WERI-Rb-1 (cell line): ENCODE results near the gene PLTP.
"Not testable (repeated sequence)": the region's sequence is repeated elsewhere in the genome, so short reads cannot be mapped to it uniquely, and the experiment has no call there.

Experiments used
- DNase-seq: peaks from one replicate; pipeline ENCODE4 v3.0.0-alpha.2; 2020
- H3K27ac ChIP-seq: fragments of 250-450 bp; sonication (Bioruptor Pico); 2 replicates; pipeline ENCODE4 v1.5.1; 2020; ENCODE audit warnings: mild to moderate bottlenecking, moderate library complexity
- H3K27me3 ChIP-seq: fragments of 250-450 bp; sonication (Bioruptor Pico); 2 replicates; pipeline ENCODE4 v1.5.1; 2021; ENCODE audit warnings: mild to moderate bottlenecking, low read depth, moderate library complexity; ENCODE audit not compliant: insufficient read depth, severe bottlenecking
- H3K36me3 ChIP-seq: fragments of 250-450 bp; sonication (Bioruptor Pico); 2 replicates; pipeline ENCODE4 v1.5.1; 2020; ENCODE audit warnings: mild to moderate bottlenecking, moderate library complexity
- H3K4me3 ChIP-seq: 2 replicates; pipeline ENCODE4 v1.5.1; 2011; ENCODE audit warnings: low read depth, mild to moderate bottlenecking, control low read depth, low read length
- H3K9me3 ChIP-seq: fragments of 250-450 bp; sonication (Bioruptor Pico); 2 replicates; pipeline ENCODE4 v1.5.1; 2021; ENCODE audit warnings: mild to moderate bottlenecking, moderate library complexity; ENCODE audit not compliant: severe bottlenecking
- TF ChIP-seq, protein P1 (sequence below): IDR thresholded peaks from 2 replicates; pipeline ENCODE4 v1.5.1; 2011; ENCODE audit warnings: low read depth, mild to moderate bottlenecking, control low read depth, inconsistent platforms, low read length

PLTP gene, protein sequence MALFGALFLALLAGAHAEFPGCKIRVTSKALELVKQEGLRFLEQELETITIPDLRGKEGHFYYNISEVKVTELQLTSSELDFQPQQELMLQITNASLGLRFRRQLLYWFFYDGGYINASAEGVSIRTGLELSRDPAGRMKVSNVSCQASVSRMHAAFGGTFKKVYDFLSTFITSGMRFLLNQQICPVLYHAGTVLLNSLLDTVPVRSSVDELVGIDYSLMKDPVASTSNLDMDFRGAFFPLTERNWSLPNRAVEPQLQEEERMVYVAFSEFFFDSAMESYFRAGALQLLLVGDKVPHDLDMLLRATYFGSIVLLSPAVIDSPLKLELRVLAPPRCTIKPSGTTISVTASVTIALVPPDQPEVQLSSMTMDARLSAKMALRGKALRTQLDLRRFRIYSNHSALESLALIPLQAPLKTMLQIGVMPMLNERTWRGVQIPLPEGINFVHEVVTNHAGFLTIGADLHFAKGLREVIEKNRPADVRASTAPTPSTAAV

DNA sequence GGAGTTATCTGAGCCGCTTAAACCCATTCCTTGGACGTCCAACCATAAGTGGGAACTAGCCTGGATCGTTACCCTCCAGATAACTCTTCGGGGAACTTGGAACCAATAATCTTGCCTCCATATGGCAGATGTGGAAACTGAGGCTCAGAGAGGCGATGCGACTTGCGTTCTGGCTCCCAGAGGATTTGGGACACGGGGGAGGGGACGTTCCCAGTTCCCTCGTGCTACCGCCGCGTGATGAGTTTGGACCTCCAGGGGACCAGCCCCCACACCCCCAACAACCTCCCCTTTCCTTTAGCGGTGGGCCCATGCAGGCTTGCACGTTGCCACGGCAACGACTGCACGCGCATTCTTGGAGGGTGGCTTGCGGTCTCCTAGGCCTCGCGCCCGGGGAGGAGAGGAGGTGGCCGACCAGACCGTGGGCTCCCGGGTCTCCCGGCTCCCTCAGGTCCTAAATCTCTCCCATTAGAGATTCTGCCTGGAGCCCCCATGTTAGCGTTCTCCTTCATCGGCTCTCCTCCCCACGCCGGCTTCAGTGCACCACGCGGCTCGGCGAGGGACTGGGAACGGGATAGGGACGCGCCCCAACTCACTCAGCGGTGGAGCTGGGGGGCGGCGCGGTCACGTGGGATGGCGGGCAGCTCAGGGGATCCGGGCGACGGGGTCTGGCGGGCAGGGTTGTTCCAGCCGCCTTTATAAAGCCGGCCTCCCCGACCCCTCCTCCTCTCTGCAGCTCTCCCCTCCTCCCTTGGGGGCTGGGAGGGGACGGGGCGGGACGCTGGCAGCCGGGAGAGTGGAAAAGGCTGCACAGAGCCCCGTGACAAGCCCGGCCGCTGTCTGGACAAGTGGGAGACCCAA, at the start of gene PLTP:
Gene PLTP, minus strand, starts transcription at position 670 of the 858 bp plus-strand sequence. CDS start 703 bp downstream, outside the sequence.
- DNase-seq = peak; percentile 78
- no peaks in the 10 kb centered on the region; the same call in 1 of the 2 replicates for H3K36me3 ChIP-seq

DNA sequence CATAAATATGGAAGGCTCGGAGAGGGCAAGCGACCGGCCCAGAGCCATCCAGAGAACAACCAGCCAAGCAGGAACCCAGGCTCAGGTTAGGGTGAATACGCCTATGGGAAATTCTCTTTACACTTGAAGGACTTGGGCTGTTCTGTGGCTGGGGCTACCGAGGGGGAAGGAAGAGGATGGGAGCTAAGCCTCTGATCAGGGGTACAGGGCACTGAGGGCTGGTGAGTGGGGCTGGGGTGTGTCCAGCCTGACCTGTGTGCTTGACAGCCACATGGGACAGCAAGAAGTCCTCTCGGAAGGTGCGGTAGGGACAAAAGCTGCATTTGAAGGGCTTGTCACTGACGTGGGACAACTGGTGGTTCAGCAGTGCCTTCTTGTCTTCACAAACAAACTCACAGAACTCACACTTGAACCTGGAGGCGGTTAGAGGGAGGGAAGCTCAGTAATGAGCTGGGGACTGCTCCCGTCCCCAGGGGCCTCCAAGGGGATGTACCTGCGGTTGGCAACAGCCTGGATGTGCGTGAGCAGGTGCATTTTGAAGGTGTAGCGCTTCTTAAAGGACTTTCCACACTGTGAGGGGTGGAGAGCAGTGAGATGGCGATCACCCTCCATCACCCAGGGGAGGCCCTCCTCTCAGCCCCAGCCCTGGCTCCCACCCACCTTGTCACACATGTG, 48.1 kb upstream of the PLTP start:
- H3K36me3 ChIP-seq = peaks cover 59% of the 10 kb centered on the region
- H3K27ac ChIP-seq = peak overlapping the region; percentile 72
- no peak overlapping the region for H3K4me3 ChIP-seq
- no peak for DNase-seq
- H3K27me3 ChIP-seq = no peaks in the 10 kb centered on the region
- H3K9me3 ChIP-seq = no peaks in the 10 kb centered on the region
- TF ChIP-seq, protein P1, sequence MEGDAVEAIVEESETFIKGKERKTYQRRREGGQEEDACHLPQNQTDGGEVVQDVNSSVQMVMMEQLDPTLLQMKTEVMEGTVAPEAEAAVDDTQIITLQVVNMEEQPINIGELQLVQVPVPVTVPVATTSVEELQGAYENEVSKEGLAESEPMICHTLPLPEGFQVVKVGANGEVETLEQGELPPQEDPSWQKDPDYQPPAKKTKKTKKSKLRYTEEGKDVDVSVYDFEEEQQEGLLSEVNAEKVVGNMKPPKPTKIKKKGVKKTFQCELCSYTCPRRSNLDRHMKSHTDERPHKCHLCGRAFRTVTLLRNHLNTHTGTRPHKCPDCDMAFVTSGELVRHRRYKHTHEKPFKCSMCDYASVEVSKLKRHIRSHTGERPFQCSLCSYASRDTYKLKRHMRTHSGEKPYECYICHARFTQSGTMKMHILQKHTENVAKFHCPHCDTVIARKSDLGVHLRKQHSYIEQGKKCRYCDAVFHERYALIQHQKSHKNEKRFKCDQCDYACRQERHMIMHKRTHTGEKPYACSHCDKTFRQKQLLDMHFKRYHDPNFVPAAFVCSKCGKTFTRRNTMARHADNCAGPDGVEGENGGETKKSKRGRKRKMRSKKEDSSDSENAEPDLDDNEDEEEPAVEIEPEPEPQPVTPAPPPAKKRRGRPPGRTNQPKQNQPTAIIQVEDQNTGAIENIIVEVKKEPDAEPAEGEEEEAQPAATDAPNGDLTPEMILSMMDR = no peak

More for the DNA sequence above, at the start of gene PLTP:
- Histone ChIP-seq H3K27ac (peak within 1 kb of the TSS; percentile 55), H3K9me3 (no peaks in the 10 kb centered on the region), H3K27me3 (no peaks in the 10 kb centered on the region), H3K4me3 (peak within 1 kb of the TSS; percentile 50)
- TF ChIP-seq, protein P1 = no peak

DNA sequence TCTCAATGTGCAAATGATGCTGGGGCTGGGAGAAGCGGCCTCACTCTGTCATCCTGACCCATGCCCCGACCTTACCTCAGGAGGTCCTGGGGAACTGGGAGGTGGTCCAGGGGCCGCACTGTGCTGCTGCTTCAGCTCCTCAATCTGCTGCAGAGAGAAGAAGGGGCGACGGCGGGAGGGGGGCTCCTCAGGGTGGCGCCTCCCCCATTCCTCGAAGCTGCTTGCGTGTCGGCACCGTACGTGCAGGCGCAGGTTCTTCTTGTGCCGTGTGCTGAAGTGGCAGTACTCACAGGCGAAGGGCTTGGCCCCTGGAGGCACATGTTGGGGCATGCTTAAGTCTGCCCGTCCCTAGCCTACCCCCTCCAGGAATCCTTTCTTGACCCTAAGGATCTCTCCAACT, 47.2 kb upstream of the PLTP start:
- peaks cover 56% of the 10 kb centered on the region for H3K36me3 ChIP-seq
- H3K9me3 ChIP-seq = no peaks in the 10 kb centered on the region
- no peak overlapping the region for H3K27ac ChIP-seq
- H3K27me3 ChIP-seq = no peaks in the 10 kb centered on the region
- DNase-seq = no peak
- no peak overlapping the region for H3K4me3 ChIP-seq
- TF ChIP-seq, protein P1 = no peak

DNA sequence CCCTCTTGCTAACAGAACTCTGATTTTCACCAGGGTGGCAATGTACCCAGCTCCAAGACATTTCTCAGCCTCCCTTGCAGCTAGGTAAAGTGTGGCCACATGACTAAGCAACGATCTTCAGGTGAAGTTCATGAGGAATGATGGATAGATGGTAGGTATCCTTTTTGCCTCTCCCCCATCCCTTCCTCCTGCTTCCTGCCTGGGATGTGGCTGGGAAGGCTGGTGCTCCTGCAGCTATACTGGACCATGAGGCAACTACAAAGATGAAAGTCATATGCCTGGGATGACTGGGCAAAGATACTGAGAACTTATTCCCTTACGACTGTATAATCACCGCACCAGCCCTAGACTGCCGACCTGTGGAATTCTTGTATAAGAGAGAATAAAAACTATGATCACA, 46.6 kb upstream of the PLTP start:
- DNase-seq = no peak
- no peaks in the 10 kb centered on the region for H3K9me3 ChIP-seq
- peaks cover 54% of the 10 kb centered on the region for H3K36me3 ChIP-seq
- TF ChIP-seq, protein P1 = no peak
- H3K4me3 ChIP-seq = no peak overlapping the region
- H3K27ac ChIP-seq = no peak overlapping the region
- no peaks in the 10 kb centered on the region for H3K27me3 ChIP-seq

DNA sequence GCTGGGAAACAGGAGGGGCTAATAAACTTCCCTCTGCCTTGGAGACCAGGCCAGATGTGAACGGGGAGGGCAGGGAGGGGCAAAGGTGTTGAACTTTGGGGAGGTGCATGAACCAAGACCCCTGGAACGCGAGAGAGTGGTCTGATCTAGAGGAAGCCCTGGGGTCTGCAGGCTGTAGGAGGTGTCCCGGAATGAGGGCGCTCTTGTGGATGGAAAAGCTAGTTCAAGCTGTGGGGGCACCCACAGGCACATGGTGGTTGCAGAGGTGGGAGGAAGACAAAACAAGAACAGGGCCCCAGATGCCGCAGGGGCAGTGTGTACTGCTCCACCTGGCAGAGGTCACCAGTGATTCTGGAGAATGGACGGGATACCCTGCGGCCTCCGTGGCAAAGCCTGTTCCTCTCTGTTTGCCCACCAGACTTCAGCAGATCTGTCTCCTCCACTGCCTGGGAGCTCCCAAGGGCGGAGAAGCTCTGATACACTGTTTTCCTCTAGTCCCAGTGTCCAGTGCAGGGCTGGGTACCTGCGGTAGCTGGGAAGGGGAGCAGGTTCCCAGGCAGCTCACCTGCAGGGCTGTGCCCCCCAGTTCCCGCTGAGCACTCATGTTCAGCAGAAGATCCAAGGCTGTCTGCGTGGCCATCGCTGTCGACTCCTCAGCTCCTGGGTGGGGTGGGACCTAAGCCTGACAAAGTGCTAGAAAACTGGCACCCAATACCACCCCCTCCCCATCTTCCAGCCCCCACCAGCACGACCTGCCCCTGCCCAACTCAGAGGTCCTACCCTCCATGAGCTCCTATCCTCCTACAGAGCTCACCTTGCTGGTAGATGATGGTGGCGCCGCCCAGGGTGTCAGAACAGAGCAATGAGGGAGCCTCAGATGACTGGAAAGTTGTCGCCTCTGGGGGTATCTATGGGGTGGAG, 45.3 kb upstream of the PLTP start:
- Histone ChIP-seq H3K27ac (no peak overlapping the region), H3K4me3 (no peak overlapping the region), H3K27me3 (no peaks in the 10 kb centered on the region), H3K36me3 (peaks cover 59% of the 10 kb centered on the region), H3K9me3 (no peaks in the 10 kb centered on the region)
- TF ChIP-seq, protein P1 = no peak
- DNase-seq = peak; percentile 6

DNA sequence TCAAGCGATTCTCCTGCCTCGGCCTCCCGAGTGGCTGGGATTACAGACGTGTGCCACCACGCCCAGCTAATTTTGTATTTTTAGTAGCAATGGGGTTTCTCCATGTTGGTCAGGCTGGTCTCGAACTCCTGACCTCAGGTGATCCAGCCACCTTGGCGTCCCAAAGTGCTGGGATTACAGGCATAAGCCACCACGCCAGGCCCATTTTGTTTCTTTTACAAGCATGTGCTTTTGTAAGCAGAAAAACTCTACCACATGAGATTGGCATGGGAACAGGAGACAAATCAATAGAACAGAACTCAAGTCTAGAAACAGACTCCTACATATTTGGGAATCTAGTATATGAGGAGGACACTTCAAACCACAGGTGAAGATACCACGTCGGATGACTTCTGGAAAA, 44.4 kb upstream of the PLTP start:
- not testable (repeated sequence) for H3K4me3 ChIP-seq, DNase-seq, H3K27ac ChIP-seq, H3K9me3 ChIP-seq, H3K27me3 ChIP-seq
- peaks cover 63% of the 10 kb centered on the region for H3K36me3 ChIP-seq
